Stimulated activated CD8-positive, alpha-beta memory T cell treated with anti-CD3 and anti-CD28 coated beads, Interleukin-7, amount 100 ng/mL, for 48 hours (primary cell): ENCODE results near the gene KIF19.

Experiments
- DNase-seq, 2 donors: peaks; one replicate each; pipeline ENCODE4 v3.0.0-alpha.2; 2020; ENCODE audit warnings: low read depth in 1 of 2; ENCODE audit errors: extremely low read depth in 1 of 2

The KIF19 gene

DNA sequence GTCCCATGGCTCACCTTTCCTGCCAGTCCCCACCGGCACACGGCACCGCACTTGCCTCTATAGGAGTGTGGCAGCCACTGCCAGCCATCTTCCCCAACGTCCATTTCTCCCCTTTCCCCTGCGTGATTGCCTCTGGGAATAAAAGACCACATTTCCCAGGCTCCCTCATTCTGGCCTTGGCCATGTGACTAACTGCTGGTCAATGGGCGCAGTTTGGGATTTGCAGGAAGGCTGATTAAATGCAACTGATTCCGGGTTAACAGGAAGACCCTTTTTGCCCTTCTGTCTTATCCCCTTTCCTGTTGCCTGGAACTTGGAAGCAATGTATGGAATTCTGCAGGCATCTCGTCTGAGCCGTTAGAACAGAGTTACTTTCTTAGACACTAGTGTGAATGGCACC lies 32.7 kb downstream of the KIF19 start:
- DNase-seq: no peak

DNA sequence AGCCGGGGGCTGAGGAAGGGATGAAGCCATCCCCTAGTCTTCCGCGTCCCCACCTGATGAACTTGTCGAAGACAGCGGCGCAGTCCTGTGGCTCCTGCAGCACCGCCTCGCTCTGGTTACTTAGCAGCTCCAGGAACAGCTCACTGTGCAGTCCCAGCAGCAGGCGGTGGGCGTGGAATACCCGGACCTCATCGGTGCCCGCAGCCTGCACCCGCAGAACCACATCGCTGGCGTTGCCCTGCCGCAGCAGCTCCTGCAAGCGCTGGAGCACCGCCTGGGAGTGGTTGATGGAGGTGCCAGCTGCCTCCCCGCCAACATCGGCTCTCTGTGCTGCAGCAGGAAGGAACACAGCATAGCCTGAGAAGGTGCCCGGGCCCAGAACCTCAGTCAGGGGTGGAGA lies 33.9 kb downstream of the KIF19 start:
- no peak for DNase-seq

DNA sequence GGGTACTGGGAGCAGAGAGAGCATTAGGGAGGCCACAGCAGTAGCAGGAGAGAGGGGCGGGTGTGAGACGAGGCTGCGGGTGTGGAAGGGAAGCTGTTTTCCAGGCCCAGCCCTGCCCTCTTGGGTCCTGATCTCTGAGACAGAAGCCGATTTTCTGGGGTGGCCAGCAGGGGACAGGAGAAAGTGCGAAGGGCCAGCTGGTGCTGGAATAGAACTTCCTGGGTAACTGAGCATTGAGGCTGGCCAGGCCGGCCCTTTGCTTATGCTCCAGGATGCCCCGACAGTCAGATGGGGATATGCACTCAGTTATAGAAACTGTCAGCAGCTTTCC lies 34.8 kb downstream of the KIF19 start:
- no peak for DNase-seq

DNA sequence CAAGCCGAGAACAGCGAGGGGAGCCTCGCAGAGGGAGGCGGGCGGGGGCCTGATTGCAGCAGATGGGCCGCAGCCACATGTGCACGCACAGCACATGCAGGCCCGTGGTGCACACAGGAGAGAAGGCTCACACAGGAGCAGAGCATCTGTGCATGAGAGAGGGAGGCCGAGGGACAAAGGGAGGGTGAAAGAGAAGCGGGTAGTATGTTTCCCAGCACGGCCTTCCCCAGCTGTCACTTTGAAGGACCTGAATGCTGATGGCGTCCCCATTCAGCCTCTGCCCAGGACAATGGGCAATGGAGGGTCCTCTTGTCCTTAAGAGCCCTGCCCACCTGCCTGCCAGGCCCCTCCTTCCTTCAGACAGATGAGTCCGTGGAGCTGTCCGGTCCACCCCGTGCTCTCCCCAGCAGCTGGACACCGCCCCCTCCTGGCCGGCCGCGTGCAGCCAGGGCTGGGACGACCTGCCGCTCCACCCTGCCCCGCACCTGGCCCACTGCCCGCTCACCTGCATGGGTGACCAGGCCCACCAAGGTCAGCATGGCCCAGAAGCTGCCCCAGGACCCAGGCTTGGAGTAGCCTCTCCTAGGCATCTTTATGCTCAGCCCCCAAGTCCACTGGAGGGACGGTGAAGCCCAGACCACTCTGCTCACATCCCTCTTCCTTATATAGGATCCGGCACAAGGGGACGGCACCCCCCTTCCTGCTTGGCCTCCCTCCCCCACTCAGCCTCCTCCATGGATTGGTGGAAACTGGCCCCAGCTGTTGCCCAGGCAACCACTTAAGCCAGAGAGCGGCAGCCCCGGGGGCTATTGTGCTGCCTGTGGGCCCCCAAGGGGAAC lies 35.4 kb downstream of the KIF19 start, which contains the start of gene BTBD17:
Gene BTBD17 (minus strand): TSS at position 639 of the 839 bp plus-strand sequence. CDS start 49 bp downstream, at position 590.
- peak in 1 of 2 donors; percentile 14 for DNase-seq

DNA sequence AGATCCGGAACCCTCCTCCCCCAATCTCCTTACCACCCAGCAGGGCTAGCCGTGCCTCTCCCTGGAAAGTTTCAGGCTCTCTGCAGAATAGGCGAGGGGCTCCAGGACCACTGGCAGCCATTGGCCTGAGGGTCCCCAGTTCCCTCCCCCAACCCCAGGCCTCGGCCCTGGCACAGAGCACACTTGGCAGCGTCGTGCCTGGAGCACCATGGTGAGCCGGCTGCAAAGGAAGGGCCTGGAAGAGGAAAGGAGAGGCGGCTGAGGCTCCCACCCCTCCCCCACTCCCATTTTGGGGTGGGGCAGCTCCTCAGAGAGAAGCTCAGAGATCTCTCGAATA lies 36.0 kb downstream of the KIF19 start:
- DNase-seq: no peak

DNA sequence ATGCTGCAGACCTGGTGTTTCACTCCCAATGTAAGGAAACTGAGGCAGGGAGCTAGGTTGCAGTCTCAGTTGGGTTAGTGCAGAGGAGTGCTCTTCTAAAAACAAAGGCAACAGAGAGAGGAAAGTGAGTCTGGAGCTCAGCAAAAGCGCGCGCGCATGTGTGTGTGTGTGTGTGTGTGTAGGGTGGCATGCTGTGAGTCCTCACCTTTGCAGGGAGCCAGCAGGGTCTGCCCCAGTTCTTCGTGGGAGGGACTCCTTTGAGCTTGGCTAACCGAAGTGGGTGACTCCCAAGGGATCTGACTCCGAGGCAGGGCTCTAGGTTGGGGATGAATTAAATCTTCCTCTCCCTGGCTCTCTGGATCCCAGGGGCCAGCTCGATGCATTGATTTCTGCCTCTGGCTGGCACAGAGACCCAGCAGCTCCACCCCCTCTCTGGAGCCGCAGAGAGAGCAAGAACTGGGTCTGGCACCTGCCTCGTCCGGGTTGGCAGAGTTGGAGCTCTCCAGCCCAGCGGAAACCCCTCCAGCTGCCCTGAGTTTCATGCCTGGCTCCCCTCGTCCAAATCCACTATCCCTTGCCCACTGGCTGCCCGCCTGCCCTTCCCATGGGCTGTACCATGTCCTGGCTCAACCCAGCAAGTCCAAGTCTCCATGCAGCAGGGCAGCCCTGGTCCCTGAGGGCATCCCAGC lies 36.9 kb downstream of the KIF19 start:
- DNase-seq: no peak

DNA sequence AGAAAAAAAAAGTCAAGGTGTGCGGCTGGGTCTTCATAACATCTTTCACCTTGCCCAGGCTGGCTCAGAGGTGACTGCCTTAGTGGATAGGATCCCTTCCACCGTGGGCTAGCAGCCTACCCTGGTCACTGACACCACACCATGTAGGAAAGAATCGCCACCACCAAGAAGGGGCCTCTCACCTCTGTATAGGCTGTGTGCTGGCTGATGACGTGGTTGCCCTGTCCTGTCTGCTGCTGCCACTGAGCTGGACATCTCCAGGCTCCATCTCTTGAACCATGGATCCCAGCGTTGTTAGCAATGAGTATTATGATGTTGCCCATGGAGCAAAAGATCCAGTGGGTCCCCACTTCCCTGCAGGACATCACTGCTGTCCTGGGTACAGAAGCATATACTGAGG lies 41.2 kb downstream of the KIF19 start, which contains the start of gene GPR142:
Gene GPR142 (plus strand): TSS at position 301 of the 400 bp plus-strand sequence. CDS start 2,035 bp downstream, outside the sequence.
- DNase-seq: no peak

DNA sequence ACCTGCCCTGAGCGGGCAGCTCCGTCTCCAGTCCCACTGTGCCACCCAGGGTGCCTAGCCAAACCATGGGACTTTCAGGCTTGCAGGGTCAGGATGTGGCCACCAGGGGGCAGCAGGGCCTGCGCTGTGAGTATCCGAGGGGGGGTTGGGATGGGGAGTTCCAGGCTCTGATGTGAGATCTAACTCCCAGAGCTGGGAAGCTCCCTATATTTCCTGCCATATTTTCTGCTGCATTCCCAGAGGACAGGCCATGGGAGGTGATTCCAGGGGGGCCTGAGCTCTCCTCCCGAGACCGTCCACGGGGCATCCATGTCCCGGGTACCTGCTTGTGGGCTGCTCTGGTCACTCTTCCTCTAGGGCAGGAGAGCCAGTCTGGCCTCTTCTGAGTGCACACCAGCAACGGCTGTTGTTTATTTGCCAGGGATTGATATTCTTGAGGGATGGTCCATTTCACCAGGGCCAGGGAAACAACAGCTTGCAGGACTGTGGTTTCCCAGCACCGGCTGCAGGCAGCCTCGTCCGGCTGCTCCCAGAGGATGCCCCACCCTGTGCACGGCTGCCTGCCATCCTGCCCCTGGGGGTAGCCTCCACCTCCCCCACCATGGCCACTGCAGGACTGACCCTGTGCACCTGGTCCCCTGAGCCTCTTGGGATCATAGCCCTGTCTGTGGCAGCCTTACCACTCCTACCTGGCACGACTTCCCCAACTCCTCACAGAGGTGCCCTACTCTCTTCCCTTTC lies 42.5 kb downstream of the KIF19 start:
- DNase-seq: peak; percentile 39 to 48

DNA sequence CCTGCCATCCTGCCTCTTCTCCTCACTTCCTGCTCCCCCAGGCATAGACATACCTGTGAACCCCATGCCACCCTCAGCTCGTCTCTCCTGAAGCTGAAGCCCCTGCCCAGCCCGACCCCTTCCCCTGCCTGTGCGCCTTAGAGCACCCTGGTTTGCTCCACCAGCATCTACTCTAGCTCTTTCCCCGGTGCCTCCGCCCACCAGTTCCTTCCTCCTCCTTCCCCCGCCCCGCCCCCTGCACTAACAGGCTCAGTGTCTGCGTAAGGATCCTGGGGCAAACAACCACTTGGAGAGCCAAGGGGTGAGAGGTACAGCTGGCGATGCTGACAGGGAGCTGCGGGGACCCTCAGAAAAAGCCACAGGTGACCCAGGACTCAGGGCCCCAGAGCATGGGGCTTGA lies 43.2 kb downstream of the KIF19 start:
- DNase-seq: peak in 1 of 2 donors; percentile 67

DNA sequence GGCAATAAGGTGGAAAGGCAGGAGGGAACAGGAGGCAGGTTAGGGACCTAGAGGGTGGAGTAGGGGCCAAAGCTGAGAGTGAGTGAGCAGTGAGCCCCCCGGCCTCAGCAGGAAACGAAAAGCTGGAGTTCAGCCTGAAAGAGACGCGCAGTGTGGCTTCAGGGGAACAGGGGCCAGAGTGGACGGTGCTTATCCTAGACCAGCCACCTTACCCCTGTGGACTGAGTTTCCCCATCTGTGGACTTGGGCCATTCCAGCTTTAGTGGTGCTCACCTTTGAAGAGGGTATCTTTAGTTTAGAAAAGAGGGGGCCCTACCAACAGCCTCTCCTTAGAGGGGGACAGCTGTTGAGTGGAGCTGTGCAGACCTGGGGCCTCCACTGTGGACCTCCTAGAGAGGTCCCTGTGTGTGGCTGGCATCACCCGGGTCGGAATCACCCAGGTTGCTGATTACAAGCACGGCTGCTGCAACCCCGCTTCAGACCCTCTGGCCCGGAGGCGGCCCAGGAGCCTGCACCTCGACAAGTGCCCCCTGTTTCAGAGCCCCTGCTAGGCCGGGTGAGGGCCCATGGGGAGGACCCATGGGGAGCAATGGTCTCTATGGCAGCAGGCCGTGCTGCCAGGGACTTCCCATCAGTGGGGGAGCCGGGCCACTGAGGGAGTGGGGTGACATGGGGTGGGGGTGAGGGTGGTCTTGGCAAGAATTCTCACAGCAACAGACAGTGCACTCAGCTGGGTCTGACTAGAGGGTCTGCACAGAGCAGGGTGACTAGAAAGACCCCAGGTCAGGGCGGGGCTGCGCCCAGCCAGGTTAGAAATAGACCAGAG lies 43.9 kb downstream of the KIF19 start:
- no peak for DNase-seq

DNA sequence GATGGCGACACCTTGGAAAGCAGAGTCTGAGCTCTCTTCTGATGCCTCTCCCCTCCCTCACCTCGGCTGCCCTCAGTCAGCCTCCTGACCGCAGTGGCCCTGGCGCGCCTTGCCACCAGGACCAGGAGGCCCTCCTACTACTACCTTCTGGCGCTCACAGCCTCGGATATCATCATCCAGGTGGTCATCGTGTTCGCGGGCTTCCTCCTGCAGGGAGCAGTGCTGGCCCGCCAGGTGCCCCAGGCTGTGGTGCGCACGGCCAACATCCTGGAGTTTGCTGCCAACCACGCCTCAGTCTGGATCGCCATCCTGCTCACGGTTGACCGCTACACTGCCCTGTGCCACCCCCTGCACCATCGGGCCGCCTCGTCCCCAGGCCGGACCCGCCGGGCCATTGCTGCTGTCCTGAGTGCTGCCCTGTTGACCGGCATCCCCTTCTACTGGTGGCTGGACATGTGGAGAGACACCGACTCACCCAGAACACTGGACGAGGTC lies 45.7 kb downstream of the KIF19 start:
- no peak for DNase-seq

DNA sequence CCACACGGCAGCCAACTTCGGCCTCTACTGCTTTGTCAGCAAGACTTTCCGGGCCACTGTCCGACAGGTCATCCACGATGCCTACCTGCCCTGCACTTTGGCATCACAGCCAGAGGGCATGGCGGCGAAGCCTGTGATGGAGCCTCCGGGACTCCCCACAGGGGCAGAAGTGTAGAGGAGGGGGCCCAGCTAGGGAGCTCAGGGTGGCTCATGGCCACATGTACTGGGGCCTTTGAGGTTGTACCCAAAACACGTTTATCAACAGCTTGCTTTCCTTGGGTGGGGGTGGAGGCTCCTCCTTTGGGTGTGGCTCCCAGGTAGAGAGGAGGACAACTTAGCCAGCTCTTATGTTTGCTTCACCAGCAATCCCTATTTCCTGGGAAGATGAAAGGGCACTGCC lies 46.4 kb downstream of the KIF19 start:
- DNase-seq: no peak

DNA sequence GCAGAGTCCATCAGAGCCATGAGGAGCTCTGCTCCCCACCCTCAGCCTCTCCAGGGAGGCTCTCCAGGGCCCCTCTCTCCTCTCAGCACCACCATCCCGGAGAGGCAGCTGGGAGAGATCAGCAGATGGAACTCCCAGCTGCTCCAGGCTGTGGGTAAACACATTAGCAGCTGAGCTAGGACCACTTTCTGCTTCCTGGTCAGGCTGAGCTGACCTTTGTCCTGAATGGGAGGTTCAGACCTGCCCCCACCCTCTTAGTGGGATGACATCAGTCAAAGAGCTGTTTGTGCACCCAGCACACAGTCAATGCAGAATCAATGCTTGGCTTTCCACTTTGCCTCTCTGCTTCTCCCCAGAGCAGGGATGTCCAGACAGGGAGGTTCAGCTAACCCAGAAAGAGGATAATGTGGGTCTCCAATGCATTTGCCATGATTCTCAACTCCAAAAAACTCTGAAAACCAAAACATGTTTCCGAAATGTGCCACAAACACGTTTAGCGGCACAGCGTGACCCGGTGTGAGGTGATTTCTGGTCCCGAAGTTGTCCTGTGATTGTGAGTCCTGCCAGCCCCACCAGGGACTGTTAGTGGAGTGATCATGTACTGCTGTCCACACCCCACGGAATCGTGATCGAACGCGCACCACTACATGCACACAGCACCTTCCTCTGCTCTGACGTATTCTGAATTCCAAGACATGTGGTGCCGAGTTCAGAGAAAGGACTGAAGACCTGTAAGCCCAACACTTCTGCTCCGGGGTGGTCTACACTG lies 48.0 kb downstream of the KIF19 start:
- no peak for DNase-seq

DNA sequence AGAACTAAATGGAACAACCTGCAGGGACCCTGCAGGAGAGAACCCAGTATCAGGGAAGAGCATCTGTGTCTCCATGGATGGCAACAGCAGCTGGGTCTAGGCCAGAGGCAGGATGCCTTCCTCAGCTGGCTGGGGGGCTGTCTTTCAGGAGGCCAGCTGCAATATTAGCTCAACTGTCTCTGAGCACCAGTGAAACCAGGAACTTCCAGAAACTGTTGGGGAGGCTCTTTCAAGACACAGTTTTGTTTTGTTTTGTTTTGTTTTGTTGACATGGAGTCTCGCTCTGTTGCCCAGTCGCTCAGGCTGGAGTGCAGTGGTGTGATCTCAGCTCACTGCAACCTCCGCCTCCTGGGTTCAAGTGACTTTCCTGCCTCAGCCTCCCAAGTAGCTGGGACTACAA lies 48.8 kb downstream of the KIF19 start:
- DNase-seq: no peak

DNA sequence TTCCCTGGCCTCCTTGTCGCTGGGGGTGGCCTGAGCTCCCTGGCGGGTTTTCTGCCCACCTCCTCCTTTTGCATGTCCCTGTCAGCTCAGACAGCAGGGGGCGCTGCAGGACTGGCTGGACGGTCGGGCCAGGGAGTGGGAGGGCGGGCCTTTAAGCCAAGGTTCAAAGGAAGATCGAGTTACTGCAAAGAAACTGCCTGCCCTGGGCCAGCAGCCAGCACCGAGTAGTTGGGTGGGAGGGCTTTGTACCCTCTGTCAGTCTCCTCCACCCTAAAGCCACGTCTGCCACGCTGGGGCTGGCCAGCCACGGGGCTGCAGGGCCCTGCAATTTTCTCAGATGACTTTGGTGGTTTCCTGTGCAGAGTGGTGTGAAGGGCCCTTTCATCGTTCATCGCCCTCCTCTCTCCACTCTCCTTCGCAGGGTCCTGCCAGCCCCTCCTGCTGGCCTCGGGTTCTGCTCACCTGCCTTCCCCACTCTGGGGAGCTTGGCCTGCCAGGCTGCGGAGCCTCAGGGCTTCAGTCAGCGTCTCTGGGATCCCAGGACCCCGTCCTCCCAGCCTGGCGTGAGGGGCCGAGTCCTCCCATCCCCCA lies 53.6 kb downstream of the KIF19 start:
- DNase-seq: peak; percentile 78 to 88

DNA sequence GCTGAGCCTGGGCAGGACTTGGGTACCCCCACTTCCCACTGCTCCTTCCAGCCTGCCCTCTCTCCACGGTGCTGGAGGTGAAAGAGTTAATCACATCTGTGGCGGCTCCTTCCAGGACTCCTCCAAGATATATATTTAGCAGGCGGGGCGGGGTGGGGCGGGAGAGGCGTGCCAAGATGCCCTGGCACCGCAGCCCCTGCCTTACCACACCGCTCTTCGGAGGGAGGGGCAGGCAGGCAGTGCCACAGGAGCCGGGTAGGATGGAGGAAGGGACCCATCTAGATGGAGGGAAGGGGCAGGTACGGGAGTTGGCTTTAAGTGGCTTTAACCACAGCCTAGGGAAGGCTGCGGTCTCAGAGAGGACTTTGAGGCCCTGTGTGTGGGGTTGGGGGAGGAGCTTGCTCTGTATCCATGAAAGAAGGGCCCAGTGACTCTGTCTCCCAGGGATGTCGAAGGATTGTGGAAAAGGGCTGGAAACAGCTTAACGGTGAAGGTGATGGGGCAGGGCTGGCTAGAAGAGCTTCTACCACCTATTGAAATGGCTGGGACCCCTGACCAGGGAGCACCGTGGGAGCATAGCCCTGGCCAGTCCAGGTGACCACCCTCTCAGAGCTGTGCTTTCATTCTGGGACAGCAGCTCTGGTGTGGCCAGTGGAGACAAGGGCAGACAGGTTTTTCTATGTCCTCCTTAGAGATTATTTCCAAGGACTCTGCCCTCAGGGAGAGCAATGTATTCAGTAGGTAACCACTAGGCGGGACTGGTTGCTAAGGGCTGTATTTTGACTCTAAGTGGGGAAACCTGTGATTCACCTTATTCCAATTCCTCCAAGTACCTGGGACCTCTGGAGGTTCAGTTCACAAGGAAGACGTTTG lies 54.3 kb downstream of the KIF19 start:
- no peak for DNase-seq

DNA sequence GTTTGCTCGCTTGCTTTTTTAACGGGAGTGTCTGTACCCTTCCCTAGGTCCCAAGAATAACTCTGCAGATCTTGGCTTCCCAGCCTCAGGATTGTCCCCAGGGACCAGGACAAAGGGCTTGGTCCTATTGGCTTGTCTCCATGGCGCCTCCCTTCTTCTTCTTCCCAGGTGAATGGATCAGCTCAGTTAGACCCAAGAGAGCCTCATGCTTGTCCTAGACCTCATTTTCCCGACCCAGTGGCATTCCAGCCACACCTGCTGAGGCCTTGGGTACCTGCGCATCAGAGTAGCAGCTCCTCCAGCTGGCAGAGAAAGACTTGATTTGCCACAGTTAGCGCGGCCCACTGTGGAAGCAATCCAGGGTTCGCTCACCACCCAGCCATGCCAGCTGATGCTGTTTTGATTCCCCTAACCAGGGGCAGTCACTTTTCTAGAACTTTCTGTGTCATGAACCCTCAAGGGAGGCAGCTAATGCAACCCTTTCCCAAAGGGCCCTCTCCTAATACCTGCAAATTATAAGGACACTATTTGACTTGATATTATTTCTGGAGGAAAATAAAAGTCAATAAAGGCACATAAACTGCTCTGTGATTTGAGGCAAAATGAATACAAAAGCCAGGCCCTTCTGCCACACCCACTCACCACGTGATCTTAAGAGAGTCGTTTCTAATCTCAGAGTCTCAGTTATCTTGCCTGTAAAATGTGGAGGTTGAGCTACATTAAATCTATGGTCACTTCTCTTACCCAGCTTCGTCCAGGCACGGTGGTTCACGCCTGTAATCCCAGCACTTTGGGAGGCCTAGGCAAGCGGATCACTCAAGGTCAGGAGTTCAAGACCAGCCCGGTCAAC lies 55.2 kb downstream of the KIF19 start:
- DNase-seq: no peak

DNA sequence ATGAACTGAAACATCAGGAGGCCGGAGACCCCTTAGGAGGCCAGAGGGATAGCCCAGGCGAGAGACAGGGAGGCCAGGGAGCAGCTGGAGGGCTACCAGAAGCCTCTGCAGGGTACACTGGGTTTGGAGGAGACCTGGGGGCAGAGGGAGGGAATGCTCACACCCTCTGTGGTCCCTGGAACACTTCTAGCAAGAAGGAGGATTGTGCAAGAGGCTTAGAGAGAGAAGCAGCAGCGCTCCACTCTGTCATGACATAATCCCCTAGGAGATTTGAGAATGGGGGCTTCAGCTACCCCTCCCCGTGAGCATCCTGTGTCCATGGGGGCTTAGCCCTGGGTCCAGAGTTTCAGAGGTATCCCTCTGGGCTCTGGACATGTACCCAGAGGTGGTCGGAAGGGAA lies 57.1 kb downstream of the KIF19 start:
- no peak for DNase-seq
